Duodenal mucosa (tissue), 2 donors: ENCODE results near the gene RFT1.

Source experiments
- H3K27ac ChIP-seq: one replicate; pipeline ENCODE4 v1.7.0; 2013; ENCODE audit warnings: low read depth, low read length
- H3K27me3 ChIP-seq, 2 donors: one replicate each; pipeline ENCODE4 v1.7.0; 2013; ENCODE audit warnings: low read length in 2 of 2, control low read depth in 1 of 2; ENCODE audit not compliant: insufficient read depth in 2 of 2, control insufficient read depth in 1 of 2
- H3K36me3 ChIP-seq, 2 donors: one replicate each; pipeline ENCODE4 v1.7.0; 2013; ENCODE audit warnings: low read length in 2 of 2, control low read depth in 1 of 2; ENCODE audit not compliant: insufficient read depth in 2 of 2, control insufficient read depth in 1 of 2
- H3K4me1 ChIP-seq, 2 donors: one replicate each; pipeline ENCODE4 v1.7.0; 2013; ENCODE audit warnings: low read length in 2 of 2, control low read depth in 1 of 2; ENCODE audit not compliant: insufficient read depth in 2 of 2, control insufficient read depth in 1 of 2
- H3K4me3 ChIP-seq, 2 donors: one replicate each; pipeline ENCODE4 v1.7.0; 2013; ENCODE audit warnings: low read length in 2 of 2, low read depth in 1 of 2
- H3K9ac ChIP-seq, 2 donors: one replicate each; pipeline ENCODE4 v1.7.0; 2013; ENCODE audit warnings: low read length in 2 of 2, low read depth in 1 of 2
- H3K9me3 ChIP-seq, 2 donors: one replicate each; pipeline ENCODE4 v1.7.0; 2013; ENCODE audit warnings: low read length in 2 of 2, control low read depth in 1 of 2; ENCODE audit not compliant: control insufficient read depth in 1 of 2

RFT1 gene

DNA sequence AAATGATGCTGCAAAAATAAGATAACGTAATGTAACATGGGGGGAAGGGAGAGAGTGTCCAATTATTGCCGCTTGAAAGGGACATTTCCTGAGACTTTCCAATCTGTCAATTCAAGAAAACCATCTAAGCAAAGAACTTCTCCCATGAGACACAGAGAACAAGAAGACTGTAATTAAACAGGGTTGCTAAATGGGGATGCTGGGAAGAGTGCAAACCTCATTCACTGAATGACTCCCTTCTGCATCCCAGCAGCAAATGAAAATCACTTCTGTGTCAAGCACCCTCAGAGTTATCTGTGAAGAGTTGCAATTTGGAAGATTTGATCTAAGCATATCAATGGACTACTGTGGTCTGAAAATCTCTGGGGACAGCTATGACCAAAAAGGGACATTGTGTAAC is 3.6 kb downstream of the RFT1 start:
- no peak overlapping the region for H3K4me3 ChIP-seq
- peaks cover 15 to 41% of the 10 kb centered on the region in 2 donors for H3K36me3 ChIP-seq
- H3K4me1 ChIP-seq, result peaks cover 17 to 20% of the 10 kb centered on the region in 2 donors
- no peaks in the 10 kb centered on the region for H3K27me3 ChIP-seq
- no peak overlapping the region for H3K9ac ChIP-seq
- H3K27ac ChIP-seq, result no peak overlapping the region
- no peaks in the 10 kb centered on the region for H3K9me3 ChIP-seq

DNA sequence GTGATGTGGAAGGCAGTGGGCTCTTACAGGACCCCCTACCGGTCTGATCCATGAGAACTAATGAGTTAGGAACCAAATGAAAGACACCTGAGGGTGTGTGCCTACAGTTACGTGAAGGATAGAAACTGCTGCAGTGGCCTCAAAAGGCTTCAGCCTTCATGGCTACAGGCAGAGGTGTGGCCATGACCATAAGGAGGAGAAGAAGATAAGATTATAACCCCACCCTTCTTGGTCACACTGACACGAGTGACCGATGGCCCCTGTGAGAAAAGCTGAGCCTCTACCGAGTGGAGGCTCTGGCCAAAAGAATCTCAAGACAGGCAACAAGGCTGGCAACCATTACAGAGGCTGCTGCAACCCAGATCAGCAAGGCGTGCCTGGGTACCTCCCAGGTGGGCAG is 6.3 kb downstream of the RFT1 start:
- peaks cover 2 to 8% of the 10 kb centered on the region in 2 donors for H3K4me1 ChIP-seq
- no peak overlapping the region for H3K9ac ChIP-seq
- H3K4me3 ChIP-seq, result no peak overlapping the region
- no peak overlapping the region for H3K27ac ChIP-seq
- peaks cover 15 to 63% of the 10 kb centered on the region in 2 donors for H3K36me3 ChIP-seq
- no peaks in the 10 kb centered on the region for H3K9me3 ChIP-seq
- no peaks in the 10 kb centered on the region for H3K27me3 ChIP-seq

DNA sequence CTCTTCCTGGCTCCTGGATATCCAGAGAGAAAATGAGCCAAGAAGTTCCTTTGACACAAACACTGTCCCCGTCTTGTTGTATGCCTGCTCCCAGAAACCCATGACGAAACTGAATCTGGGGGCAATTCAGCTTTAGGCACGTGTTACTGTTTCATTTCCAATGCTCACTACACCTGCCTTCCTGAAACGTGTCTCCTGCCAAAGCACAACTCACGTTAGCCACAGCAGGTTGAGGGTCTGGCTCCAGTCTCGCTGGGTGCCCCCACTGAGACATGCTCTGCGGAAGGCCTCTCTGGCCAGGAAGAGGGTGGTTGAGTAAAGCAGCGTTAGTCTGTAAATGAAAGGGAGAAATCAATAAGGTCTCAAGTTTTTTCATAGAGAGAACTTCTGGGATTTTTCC is 6.7 kb downstream of the RFT1 start:
- Histone ChIP-seq H3K9ac (no peak overlapping the region), H3K9me3 (no peaks in the 10 kb centered on the region), H3K4me1 (peaks cover 0 to 8% of the 10 kb centered on the region in 2 donors), H3K4me3 (no peak overlapping the region), H3K36me3 (peaks cover 19 to 66% of the 10 kb centered on the region in 2 donors), H3K27ac (no peak overlapping the region), H3K27me3 (no peaks in the 10 kb centered on the region)

DNA sequence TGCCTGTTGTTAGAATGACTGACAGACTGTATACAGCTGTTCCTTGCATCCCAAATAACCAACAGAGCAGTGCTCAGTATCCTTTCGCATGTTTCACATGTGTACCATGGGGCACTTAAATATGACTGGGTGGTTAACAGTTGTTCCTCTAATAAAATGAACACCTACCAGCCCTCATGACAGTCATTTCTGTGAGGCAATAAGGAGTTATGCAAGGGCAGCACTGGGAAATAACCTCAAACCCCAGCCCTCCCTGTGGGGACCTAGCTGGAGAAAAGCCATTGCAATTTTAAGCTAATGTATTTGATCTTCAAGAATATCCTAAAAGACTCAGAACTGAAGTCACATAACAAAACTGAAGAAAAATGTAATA is 7.3 kb downstream of the RFT1 start:
- Histone ChIP-seq H3K4me1 (peaks cover 0 to 8% of the 10 kb centered on the region in 2 donors), H3K9ac (no peak overlapping the region), H3K9me3 (no peaks in the 10 kb centered on the region), H3K27me3 (no peaks in the 10 kb centered on the region), H3K4me3 (no peak overlapping the region), H3K27ac (no peak overlapping the region), H3K36me3 (peaks cover 25 to 72% of the 10 kb centered on the region in 2 donors)

DNA sequence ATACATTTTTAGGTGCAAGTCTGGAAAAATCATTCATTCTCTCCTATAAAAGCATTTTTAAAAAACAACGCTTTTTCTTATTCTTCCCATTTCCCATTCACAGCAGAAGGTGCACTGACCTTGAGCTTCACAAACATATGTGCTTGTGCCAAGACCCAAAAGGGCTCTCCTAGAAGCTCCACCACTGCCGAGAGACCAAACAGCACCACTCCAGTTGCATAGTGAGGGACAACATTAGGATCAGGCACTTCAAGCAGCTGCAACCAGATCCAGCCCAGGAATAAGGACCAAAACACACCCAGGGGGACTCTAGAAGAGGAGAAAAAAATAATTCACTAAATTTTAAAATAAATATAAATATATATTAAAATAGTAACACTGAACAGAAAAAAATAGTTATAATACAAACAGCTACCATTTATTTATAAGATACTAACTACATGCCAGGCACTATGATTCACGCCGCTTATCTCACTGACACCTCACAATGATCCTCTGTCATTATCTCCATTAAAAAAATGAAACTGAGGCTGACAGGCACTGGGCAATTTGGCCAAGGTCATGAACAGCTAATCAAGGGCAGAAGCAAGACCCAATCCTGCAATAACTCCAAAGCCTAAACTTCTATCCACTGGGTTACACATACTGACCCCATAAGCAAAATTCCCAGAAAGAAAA is 7.8 kb downstream of the RFT1 start:
- peaks cover 27 to 75% of the 10 kb centered on the region in 2 donors for H3K36me3 ChIP-seq
- no peak overlapping the region for H3K9ac ChIP-seq
- H3K9me3 ChIP-seq, result no peaks in the 10 kb centered on the region
- no peak overlapping the region for H3K4me3 ChIP-seq
- H3K27me3 ChIP-seq, result no peaks in the 10 kb centered on the region
- peaks cover 0 to 8% of the 10 kb centered on the region in 2 donors for H3K4me1 ChIP-seq
- no peak overlapping the region for H3K27ac ChIP-seq

DNA sequence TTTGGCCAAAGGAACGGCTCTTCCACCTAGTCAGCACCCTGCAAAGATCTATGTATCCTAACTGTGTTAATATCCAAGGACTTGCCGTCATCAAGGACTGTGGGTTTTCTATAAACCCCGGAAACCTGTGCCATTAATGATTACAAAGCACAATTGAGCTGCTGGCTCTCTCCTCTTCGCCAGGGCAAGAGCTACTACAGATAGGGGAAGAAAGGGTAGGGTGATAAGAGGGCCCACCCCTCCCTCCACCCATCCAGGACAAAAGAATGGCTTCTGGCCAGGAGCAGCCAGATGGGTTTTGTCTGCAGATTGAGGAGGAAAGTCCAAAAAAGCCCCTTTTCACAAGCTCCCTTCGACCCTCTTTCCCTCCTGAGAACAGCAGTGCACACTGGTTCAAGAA is 9.9 kb downstream of the RFT1 start:
- Histone ChIP-seq H3K9me3 (no peaks in the 10 kb centered on the region), H3K4me1 (peaks cover 0 to 8% of the 10 kb centered on the region in 2 donors), H3K9ac (no peak overlapping the region), H3K36me3 (peaks cover 30 to 81% of the 10 kb centered on the region in 2 donors), H3K27me3 (no peaks in the 10 kb centered on the region), H3K4me3 (no peak overlapping the region), H3K27ac (no peak overlapping the region)

DNA sequence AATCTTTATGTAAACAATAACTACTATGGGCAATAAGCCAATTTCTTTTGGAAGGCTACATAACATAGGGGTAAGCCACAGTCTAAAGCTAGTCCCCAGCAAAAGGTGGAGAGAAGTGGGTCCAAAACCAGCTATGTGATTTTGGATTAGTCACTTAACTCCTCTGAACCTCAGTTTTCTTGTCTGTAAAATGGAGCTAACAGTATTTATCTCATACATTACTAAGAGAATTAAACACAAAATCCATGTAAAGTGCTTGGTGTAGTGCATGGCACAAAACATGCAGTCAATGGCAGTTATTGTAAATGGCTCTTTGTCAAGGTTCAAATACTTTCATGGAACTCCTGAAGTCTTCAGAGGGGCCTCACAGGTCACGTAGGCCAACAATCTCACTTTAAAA is 13.3 kb downstream of the RFT1 start:
- Histone ChIP-seq H3K27ac (no peak overlapping the region), H3K9ac (no peak overlapping the region), H3K4me1 (peaks cover 0 to 8% of the 10 kb centered on the region in 2 donors), H3K4me3 (no peak overlapping the region), H3K36me3 (peaks cover 15 to 51% of the 10 kb centered on the region in 2 donors), H3K27me3 (no peaks in the 10 kb centered on the region), H3K9me3 (no peaks in the 10 kb centered on the region)

DNA sequence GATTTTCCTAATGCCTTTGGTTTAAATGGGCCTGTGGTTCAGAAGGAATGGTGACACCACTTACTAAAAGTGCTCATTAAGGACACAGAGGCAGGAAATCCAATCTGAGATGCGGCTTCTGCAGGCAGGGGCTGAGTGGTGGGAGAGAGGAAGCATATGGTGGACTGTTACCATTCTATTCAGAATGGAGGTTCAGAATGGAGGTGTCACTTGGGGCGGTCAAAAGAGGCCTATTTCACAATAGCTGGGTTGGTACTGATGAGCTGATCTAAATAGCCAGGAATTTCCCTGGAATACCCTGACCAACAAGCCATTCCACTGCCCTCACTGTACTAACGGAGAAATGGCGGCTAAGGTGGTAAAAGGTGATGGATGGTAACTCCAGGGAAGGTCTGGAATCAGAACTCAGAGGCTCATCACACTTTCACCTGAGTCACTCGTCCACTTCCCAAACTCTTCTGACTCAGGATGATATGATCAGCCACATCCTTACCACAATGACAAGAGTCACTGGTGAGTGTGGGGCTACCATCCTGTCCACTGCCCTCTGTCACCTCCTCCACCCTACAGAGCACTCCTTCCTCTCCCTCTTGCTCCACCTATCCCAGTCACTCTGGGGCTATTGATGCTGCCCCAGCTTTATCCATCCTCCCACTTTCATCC is 15.7 kb downstream of the RFT1 start:
- Histone ChIP-seq H3K9ac (no peak overlapping the region), H3K36me3 (peaks cover 18 to 32% of the 10 kb centered on the region in 2 donors), H3K27me3 (no peaks in the 10 kb centered on the region), H3K27ac (no peak overlapping the region), H3K4me3 (no peak overlapping the region), H3K4me1 (peaks cover 0 to 6% of the 10 kb centered on the region in 2 donors), H3K9me3 (no peaks in the 10 kb centered on the region)

DNA sequence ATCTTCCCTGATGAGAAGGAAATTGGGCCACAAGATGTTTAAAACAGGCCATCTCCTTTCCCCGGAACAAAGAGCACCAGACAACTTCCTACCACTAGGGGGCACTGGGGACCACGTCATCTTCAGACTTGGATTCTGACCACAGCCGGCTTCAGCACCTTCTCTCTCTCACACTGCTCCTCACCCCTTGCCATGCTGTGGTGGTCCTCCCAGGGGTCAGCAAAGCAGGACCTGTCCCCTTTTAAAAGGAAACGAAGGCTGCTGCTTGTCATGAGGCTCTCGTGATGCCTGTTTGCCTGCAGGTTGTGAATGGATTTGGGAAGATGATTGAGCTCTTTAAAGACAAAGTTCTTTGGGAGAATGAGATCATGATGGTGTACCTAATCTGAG is 16.2 kb downstream of the RFT1 start:
- H3K4me3 ChIP-seq, result no peak overlapping the region
- no peaks in the 10 kb centered on the region for H3K27me3 ChIP-seq
- H3K9me3 ChIP-seq, result no peaks in the 10 kb centered on the region
- peaks cover 18 to 26% of the 10 kb centered on the region in 2 donors for H3K36me3 ChIP-seq
- no peak overlapping the region for H3K27ac ChIP-seq
- no peak overlapping the region for H3K9ac ChIP-seq
- peaks cover 0 to 6% of the 10 kb centered on the region in 2 donors for H3K4me1 ChIP-seq

DNA sequence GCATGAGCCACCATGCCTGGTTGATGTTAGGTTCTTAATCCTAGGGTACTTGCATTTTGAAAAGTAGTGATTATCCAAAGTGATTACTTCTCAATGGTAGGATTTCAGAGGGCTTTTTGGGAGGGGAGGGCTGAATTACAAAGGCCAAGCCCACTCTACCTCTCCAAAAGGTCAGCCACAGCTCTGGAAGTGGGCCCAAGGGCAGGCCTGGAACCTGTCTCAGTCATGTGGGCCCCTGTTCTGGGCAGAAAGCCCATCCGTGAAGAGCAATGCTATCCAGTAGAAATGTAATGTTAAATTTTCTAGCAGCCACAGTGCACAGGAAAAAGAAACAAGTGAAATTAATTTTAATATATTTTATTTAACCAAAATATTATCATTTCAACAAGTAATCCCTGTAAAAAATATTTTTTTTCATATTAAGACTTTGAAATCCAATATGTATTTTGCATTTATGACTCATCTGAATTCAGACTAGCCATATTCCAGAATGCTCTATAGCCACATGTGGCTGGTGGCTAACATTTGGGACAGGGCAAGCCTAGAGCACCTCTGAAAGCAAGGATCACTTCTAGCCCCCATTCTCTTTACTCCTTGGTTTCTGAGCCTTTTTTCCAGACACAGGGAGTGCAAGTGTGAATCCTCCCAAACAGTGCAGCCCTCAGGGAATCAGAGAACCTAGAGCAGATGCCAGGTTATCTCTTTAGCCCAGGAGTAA is 16.8 kb downstream of the RFT1 start:
- Histone ChIP-seq H3K36me3 (peaks cover 14 to 23% of the 10 kb centered on the region in 2 donors), H3K27me3 (no peaks in the 10 kb centered on the region), H3K9me3 (no peaks in the 10 kb centered on the region), H3K4me3 (no peak overlapping the region), H3K9ac (no peak overlapping the region), H3K27ac (no peak overlapping the region), H3K4me1 (peaks cover 0 to 6% of the 10 kb centered on the region in 2 donors)
